GM15510 (cell line): ENCODE measurements around the gene ILDR1.

ENCODE experiments used
- POLR2A ChIP-seq: IDR thresholded peaks from 3 replicates; pipeline ENCODE4 v1.6.1; 2011; ENCODE audit warnings: borderline replicate concordance; ENCODE audit not compliant: insufficient read length; ENCODE audit errors: extremely low read depth

ILDR1 gene

DNA sequence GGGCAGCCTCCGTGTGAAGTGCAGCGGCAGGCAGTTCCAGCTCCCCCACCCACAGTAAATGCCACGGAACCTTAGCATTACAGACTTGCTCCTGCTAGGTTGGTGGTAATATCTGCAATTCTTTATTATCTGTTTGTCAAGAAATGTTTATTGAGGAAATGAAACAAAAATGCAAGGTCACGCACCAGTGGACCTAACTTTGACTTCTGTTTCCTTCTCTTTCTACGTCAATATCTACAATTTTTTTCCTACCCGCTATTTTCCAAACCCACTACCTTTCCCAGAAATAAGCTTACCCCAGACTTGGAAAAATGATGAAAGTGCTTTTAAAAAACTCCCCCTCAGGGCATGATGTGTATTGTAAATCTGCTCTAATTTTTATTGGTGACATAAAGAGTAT, 18.9 kb downstream of the ILDR1 start:
- no peak for TF ChIP-seq POLR2A

DNA sequence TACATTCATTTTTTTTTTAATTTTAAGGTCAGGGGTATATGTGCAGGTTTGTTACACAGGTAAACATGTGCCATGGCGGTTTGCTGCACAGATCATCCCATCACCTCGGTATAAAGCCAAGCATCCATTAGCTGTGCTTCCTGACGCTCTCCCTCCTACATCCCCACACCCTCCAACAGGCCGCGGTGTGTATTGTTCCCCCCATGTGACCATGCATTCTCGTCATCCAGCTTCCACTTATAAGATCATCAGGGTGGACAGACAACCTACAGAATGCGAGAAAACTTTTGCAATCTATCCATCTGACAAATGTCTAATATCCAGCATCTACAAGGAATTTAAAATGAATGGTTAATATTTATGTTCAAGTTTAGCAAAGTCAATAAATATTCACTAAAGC, 19.4 kb downstream of the ILDR1 start:
- TF ChIP-seq POLR2A, result no peak

DNA sequence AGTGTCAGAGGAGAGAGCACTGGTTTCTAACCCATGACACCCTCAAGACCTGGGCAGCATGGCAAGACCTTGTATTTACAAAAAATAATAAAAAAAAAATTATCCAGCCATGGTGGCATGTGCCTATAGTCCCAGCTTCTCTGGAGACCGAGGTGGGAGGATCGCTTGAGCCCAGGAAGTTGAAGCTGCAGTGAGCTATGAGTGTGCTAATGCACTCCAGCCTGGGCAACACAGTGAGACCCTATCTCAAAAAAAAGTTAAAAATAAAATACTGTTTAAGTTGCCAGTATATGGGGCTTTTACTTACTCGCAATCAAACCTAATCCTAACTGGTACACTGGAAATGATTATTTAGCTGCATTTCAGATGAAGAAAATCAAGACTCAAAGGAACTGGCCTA, 20.2 kb downstream of the ILDR1 start:
- no peak for TF ChIP-seq POLR2A

DNA sequence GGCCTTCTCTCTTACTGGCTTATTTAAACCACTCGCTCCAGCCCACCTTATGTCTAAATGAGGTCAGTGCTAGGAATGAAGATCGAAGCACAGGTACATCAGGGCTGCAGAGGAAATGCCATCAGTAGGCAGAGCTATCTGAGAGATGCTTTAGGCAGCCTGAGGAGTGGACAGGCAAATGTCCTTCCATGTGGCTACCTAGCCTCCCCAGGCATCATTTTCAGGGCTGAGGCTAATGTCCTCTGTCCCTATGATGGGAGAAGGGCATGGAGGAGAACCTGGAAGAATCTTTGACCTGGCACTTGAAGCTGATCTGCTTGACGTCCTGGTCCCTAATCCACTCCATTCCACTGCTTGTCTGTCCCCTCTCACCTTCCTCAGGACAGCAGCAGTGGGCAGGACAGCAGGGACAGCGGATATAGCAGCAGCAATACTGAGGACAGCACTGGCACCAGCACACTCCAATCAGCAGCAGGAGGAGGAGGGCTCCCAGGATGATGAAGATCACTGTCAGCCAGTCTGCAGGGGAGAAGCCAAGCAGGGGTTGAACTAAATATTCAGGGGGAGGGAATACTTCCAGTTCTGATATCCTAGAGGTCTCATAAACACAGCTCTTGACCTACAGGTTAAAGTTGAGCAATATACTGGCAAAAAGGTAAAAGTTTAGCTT, 21.0 kb downstream of the ILDR1 start:
- no peak for TF ChIP-seq POLR2A

DNA sequence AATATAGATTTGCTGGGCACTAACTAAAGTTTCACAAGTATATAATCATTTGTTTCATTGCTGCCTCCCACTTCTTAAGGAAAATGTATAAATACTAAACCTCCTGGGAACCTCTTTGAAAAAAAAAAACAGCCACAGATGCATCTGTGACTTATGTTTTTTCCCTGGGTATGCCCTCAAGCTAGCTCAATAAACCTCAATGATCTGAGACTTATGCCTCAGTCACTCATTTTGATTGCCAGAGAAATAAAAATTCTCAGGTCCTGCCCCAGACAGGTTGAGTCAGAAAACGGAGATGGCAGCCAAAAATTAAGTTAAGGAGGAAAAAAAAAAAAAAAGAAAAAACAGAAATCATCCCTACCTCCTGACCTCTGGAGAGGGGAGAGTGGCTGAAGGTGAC, 22.1 kb downstream of the ILDR1 start:
- TF ChIP-seq POLR2A, result no peak

DNA sequence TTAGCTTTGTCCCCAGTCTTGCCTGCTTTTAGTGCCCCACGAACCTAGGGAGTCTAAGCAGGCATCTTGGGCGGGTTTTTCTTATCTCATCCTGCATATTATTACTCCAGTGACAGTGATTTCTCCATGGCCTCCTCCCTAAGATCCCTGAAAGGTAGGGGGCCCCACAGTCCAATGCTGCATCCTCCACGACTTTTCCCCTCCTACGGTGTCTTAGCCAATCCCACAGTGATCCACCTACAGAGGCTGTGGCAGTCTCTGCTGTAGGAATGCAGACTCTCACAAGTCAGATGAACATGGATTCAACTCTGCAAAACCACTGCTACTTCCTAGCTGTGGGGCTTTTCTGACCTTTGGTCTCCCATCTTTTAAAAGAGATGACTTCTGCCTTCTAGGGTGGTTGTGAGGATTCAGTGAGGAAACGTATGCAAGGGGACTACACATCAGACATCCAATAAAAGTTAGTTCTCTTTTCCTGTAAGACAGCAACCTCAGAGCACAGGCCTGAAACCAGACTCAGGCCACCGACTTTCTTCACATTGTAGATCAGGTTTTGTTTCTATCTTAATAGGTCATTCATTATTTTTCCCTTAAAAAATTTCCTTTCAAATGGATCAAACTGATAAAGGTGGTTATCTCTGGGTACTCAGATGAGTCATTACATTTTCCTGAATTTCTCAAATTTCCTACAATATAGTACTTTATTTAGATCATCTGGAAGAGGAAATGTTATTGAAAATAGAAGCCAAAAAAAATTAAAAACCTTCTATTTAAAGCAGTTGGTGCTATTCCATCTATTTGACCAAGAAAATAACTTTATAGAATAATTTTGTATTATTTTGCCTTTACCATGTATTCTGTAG, 23.2 kb downstream of the ILDR1 start:
- TF ChIP-seq POLR2A, result no peak

DNA sequence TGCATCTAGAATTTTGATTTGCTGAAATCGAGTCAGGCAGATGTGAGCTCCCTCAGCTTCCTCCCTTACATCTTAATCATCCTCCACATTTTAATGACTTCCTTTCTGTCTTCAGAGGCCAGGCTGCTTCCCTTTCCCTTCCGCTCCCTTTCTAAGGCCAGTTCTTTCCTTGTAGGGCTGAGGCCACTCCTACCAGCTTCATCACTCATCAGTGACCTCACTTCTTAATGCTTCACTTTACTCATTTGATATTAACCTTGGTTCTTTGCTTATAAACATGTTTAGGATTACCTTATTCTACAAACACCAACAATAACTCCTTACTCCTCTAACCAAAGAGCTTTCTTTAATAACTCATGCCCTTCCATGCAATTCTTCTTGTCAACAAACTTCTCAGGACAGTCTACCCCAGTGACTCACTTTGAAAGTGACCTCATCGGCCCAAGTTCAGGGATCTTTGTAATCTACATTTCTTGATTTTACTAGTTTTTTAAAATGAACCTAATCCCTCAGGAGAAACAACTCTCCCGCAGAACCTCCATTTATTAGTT, 23.9 kb downstream of the ILDR1 start:
- TF ChIP-seq POLR2A, result no peak

DNA sequence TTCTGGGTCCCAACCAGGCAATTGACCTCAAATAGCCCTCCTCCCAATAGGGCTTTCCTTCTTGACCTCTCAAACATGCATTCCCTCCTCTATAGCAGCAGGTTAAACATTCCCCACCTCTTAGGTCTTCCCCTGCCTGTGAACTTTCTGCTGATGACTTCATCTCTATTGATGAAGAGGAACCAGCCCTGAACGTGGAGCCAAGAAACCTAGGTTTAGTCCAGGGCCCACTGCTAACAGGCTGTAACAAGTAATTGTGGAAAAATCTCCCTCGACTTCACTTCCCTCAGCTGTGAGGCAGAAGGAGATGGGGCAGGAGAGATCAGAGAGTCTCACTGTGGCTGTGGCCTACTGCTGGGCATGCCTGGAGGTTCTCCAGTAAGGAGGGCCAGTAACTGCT, 24.7 kb downstream of the ILDR1 start:
- no peak for TF ChIP-seq POLR2A

DNA sequence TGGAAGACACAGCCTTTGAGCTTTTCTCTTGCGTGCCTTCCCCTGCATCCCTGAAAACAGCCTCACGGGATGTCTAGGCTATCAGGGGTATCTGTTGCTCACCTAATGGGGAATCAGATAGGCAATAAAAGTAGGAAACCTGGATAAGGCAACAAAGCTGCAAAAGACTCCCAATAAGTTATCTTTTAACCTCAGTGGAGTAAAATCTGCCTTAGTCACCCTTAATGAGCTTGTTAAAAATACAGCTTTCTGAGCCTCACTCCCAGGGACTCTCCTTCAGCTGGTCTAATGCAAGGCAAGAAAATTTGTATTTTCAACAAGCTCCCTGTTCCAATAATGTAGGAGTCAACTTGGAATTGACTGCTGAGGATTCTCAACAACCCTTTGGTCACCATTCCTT, 25.6 kb downstream of the ILDR1 start:
- no peak for TF ChIP-seq POLR2A

DNA sequence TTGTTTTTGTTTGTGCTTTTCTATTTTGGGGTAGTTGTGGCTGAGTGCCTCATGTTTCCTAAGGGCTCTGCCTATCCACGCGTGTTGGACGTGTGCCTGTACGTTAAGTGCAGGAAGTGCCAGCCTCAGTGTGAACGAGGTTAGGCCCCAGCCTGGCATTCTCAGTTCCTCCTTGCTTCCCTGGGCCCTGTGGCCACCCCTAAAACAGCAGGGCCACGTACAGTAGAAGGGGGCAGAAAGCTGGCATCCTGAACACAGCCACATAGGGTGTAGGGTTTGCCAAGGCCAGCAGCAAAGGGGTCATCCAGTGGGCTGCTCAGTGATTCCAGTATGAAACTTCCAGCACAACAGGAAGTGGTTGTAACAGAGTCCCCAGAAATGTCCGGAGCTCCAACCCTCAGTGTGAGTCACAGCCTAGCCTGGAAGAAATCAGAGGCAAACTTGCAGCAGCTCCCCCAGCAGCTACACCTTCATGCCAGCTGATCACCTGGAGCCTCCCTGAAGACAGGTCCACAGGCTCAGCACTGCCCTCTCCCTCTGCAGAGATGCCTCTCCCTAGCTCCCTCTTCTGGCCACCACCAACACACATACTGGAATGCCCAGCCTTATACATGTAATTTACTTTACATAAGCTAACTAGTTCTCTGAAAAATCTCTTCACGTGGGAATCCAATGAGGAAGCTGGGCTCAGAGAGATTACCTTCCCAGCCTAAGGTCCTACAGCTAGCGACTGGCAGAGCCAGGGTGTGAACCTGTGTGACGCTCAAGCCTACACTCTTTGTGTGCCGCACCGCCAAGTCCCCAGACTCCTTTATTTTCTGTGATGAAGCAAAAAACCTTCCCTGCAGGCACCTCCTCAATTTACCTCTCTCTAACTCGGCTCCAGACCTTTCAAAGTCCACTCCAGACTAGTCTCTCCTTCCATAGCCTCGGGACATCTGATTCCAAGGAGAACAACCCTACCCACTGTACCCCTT, 26.6 kb downstream of the ILDR1 start:
- TF ChIP-seq POLR2A, result no peak

DNA sequence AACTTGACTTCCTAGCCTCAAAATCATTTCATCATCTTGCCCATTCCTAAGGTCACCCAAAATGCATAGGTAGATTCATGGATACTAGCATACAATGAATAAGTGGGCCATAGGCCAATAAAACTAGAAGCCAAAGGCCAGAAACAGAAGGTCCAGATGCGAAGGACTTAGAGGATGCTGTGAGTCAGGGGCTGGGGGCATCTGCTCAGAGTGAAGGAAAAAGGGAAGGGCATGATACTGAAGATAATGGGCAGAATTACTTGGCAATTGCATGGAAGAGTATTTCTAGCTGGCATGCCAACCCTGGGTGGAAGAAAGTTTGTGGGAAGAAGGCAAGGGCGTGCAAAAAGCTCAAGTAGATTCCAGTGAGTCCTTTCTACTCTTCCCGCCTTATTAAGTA, 27.5 kb downstream of the ILDR1 start:
- TF ChIP-seq POLR2A, result no peak

DNA sequence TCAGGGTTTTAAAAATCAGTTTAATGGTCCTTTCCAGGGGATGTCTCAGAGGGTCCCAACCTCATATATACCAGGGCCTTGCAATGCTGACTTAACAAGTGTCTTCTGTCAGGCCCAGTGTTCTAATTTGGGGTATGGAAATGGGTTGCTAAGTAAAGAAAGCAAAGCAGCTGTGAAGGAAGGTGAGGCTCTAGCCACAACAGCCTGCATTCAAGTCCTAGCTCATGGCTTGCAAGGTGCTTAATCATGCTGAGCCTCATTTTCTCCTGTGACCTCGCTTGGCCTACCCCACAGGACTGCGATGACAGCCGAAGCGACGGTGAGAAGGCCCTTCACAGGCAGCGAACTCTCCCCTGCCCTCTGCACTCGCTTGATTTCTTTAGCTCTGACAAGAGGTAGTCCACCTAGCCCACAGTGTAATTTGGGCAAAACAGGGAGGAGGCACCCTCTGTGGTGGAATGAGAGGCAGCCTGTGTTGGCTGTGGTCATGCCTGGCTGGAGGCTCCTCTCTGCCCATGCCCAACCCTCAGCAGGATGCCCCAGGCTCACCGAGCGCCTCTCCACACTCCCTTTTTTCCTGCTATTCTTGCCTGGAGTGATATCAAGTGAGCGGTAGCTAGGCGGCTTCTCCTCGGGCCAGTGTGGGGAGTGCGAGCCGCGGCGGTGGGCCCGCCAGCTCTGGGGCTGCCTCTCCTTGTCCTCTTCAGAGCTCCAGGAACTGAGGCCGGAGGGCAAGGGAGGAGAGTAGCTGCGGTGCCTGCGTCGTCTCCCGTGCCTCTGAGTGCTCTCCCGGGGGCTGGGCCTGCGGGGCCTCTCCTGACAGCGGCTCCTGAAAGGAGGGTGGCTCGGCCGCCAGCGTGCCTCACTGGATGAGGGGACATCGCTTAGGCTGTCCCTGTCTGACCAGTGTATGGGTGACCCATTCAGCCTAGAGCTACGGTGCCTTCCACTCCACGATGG, 29.2 kb downstream of the ILDR1 start:
- no peak for TF ChIP-seq POLR2A

DNA sequence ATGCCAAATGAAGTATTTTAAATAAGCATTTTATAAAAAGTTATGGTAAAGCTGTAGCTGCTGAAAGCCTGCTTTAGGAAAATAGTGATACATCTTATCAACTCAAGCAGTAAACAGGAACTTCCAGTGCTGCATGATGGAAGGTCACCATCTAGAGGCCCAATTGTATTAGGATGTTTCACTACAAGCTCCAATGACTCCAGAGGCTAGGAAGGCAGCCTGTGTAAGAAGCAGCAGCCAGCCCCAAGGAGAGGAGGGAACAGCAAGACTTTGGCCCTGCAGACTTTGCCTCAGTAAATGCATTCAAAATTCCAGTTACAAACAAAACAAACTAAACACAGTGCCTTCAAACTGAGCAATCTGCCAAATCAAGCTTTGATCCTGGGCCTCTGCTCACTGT, 32.1 kb downstream of the ILDR1 start:
- TF ChIP-seq POLR2A, result no peak

DNA sequence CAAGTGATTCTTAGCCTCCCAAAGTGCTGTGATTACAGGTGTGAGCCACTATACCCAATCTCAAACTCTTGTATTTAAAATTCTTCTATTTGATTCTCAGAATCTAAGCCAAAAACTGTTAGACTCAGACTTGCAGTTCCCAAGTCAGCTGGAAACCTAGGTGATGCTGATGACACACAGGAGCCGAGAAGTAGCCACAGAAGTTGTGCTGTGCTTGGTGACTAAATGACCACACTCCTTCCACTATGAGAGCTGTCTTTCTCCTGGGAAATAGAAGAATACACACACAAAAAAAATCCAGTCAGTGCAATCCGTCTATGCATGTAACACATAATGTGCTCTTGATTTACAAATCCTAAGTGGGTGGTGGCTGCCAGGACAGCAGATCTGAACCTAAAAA, 33.9 kb downstream of the ILDR1 start:
- no peak for TF ChIP-seq POLR2A
